Activated naive CD8-positive, alpha-beta T cell treated with anti-CD3 and anti-CD28 coated beads for 36 hours (primary cell): ENCODE results near the gene KRTAP22-1. TPM values are rescaled to one million over a fixed set of nuclear protein-coding genes. Genes with fewer than 3 reads are reported as not detected.

Experiments used
- DNase-seq: peaks from one replicate; pipeline ENCODE4 v3.0.0; 2021
- H3K27ac Mint-ChIP-seq: one replicate; pipeline ENCODE4 v1.8.0; 2022; ENCODE audit warnings: mild to moderate bottlenecking, moderate library complexity, mixed read lengths
- H3K27me3 Mint-ChIP-seq: one replicate; pipeline ENCODE4 v1.8.0; 2022; ENCODE audit warnings: mild to moderate bottlenecking, mixed read lengths
- H3K36me3 Mint-ChIP-seq: one replicate; pipeline ENCODE4 v1.8.0; 2021; ENCODE audit warnings: mild to moderate bottlenecking, mixed read lengths
- H3K4me1 Mint-ChIP-seq: one replicate; pipeline ENCODE4 v1.8.0; 2021; ENCODE audit warnings: mixed read lengths
- H3K4me3 Mint-ChIP-seq: one replicate; pipeline ENCODE4 v1.8.0; 2022; ENCODE audit warnings: mild to moderate bottlenecking, moderate library complexity, mixed read lengths
- H3K9me3 Mint-ChIP-seq: one replicate; pipeline ENCODE4 v1.8.0; 2022; ENCODE audit warnings: mixed read lengths
- total RNA-seq, 2 experiments: library from RNA; stranded (reverse); gene quantifications; one replicate each; pipeline ENCODE4 v1.2.3, GENCODE V29; 2021

The KRTAP22-1 gene
- total RNA-seq, result not detected

DNA sequence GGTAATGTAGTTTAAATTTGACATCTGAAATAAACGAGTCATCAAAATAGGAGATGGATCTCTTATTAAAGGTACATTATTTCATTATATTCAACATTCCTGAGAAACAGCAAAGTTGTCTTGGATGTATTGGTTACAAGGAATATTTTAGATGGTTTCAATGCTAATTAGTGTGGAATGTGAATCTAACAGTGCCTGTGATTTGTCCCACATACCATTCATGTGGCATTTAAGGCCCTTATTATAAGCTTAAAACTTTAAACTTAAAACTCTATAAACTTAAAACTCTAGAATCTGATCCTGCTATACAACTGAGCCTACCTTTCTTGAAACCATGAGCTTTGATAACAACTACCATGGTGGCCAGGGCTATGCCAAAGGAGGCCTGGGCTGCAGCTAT lies at the start of gene KRTAP22-1:
KRTAP22-1 (plus strand) TSS at position 301 of the 400 bp plus-strand sequence.
- H3K9me3 Mint-ChIP-seq, result no peaks in the 10 kb centered on the region

GRCh38 chr21:30552782-30553181 lies 48.1 kb upstream of the KRTAP22-1 start:
- Mint-ChIP-seq H3K27me3 (no peaks in the 10 kb centered on the region), H3K4me1 (no peaks in the 10 kb centered on the region), H3K4me3 (no peak overlapping the region), H3K27ac (no peak overlapping the region), H3K36me3 (no peaks in the 10 kb centered on the region), H3K9me3 (peaks cover 5% of the 10 kb centered on the region)
- DNase-seq, result no peak

More for the DNA sequence above, at the start of gene KRTAP22-1:
- Mint-ChIP-seq H3K4me1 (no peaks in the 10 kb centered on the region), H3K27ac (no peak within 1 kb of the TSS), H3K27me3 (peaks cover 5% of the 10 kb centered on the region), H3K36me3 (no peaks in the 10 kb centered on the region), H3K4me3 (no peak within 1 kb of the TSS)
- DNase-seq, result no peak

GRCh38 chr21:30555095-30555494 lies 45.8 kb upstream of the KRTAP22-1 start:
- Mint-ChIP-seq H3K27me3 (no peaks in the 10 kb centered on the region), H3K27ac (no peak overlapping the region), H3K4me1 (no peaks in the 10 kb centered on the region), H3K4me3 (no peak overlapping the region), H3K36me3 (no peaks in the 10 kb centered on the region), H3K9me3 (peaks cover 5% of the 10 kb centered on the region)
- no peak for DNase-seq

DNA sequence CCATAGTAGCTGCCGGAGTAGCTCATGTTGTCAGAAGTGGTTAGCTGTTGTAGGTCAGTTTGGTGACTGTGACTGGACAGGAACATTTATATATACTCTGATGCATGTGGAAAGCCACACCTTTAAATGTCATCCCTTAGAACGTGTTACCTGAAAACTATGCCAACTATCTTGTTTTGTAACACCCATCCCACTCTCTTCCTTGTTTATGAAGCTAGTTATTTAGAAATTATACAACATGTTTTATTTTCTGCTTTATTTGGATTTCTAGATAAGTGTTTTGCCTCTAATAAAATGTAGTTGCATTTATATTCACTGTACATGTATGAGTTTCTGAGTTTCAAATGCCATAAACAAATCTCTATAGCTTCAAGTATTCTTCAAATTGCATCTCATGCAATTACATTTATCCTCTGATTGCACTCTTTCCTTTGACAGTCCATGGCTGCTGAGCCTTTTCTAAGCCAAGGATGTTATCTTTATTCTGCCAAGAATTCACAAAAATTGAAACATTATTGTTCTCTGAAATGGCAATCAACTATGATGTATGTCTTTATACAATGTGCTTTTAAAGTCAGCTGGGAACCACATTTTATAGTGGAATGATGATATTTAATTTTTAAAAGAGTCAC lies 39.5 kb upstream of the KRTAP22-1 start, which contains the start of gene KRTAP19-7:
KRTAP19-7 (minus strand) TSS at position 51 of the 632 bp plus-strand sequence; CDS start at position 26, 25 bp downstream.
- no peaks in the 10 kb centered on the region for H3K27me3 Mint-ChIP-seq
- H3K4me3 Mint-ChIP-seq, result no peak within 1 kb of the TSS
- no peaks in the 10 kb centered on the region for H3K36me3 Mint-ChIP-seq
- no peak for DNase-seq
- no peaks in the 10 kb centered on the region for H3K4me1 Mint-ChIP-seq
- H3K27ac Mint-ChIP-seq, result no peak within 1 kb of the TSS
- no peaks in the 10 kb centered on the region for H3K9me3 Mint-ChIP-seq

DNA sequence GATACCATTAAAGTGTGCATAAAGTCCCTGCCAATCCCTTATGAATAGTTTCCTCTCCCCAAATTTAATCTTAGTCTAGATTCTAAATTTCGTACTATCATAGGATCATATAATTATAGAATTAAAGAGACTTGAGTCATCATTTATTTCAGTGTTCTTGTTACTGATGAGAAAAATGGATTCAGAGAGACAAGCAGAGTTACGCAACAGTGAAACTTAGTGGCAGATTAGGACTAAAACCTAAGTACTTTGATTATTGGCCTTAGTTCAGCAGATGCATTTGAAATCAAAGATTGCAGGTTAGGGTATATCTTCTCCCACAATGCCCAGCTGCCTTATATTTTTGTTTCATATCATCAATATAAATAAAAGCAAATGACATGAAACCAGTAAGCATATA lies 38.9 kb upstream of the KRTAP22-1 start:
- H3K9me3 Mint-ChIP-seq, result no peaks in the 10 kb centered on the region
- no peak overlapping the region for H3K27ac Mint-ChIP-seq
- H3K36me3 Mint-ChIP-seq, result no peaks in the 10 kb centered on the region
- no peak overlapping the region for H3K4me3 Mint-ChIP-seq
- H3K4me1 Mint-ChIP-seq, result no peaks in the 10 kb centered on the region
- H3K27me3 Mint-ChIP-seq, result no peaks in the 10 kb centered on the region
- DNase-seq, result no peak

- Mint-ChIP-seq H3K27ac (no peak overlapping the region), H3K4me1 (no peaks in the 10 kb centered on the region), H3K4me3 (no peak overlapping the region), H3K27me3 (no peaks in the 10 kb centered on the region), H3K36me3 (no peaks in the 10 kb centered on the region), H3K9me3 (no peaks in the 10 kb centered on the region)
- no peak for DNase-seq
These were observed 37.8 kb upstream of the KRTAP22-1 start for GRCh38 chr21:30563072-30563471.

DNA sequence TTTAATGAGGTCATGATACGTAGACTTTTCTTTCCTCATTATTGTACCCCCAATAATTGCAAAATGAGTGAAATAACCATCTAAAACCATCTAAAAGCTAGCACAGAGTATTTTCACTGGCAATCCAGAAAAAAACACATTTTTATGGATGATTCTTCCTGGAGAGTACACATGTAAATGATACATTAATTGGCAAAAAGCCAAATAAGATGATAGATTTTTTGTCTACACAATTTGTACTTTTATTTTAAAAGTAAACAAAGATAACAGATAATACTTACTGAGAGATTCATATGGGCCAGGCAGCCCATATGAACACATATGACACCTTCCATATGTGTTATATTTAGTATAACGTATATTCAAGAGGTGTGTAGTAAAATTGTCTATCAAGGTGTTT lies 37.3 kb upstream of the KRTAP22-1 start:
- no peaks in the 10 kb centered on the region for H3K4me1 Mint-ChIP-seq
- H3K27ac Mint-ChIP-seq, result no peak overlapping the region
- no peak for DNase-seq
- H3K9me3 Mint-ChIP-seq, result no peaks in the 10 kb centered on the region
- H3K4me3 Mint-ChIP-seq, result no peak overlapping the region
- H3K27me3 Mint-ChIP-seq, result no peaks in the 10 kb centered on the region
- H3K36me3 Mint-ChIP-seq, result no peaks in the 10 kb centered on the region

DNA sequence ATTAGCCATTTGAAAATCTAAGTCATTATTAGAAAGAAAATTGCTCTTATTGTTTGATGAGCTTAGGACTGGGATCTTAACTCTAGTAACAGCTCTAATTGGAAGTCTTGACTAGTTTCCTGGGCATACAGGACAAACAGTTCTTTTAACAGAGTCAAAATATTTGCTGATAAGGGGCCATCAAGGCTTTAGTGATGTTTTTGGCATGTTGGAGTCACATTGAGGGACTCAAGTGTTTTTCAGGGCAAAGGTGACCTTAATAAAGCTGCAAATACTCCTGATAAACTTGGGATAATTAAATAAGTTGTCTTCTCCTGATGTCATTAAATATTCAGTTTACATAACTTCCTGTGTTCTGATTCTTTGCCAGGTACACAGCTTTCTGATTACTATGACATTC lies 33.3 kb upstream of the KRTAP22-1 start:
- Mint-ChIP-seq H3K36me3 (no peaks in the 10 kb centered on the region), H3K27ac (no peak overlapping the region), H3K4me1 (no peaks in the 10 kb centered on the region), H3K4me3 (no peak overlapping the region), H3K9me3 (no peaks in the 10 kb centered on the region), H3K27me3 (no peaks in the 10 kb centered on the region)
- no peak for DNase-seq

DNA sequence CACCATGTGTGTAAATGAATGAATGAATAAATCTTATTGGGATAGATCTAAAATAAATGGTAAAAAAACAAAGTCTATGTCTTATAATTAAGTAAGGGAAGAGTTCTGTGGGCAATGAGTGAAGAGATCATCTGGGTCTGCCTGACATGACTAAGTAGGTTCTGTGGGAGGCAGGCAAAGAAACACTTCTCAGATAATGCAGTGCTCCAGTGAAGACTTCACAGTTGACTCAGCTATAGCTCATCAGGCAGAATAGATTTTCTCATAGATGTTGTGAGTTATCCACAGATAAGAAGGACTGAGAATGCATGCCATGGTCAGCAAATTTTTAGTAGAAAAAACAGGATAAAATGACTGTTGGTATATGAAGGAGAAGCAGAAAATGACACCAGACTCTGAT lies 23.1 kb upstream of the KRTAP22-1 start:
- no peak overlapping the region for H3K27ac Mint-ChIP-seq
- no peak for DNase-seq
- no peak overlapping the region for H3K4me3 Mint-ChIP-seq
- H3K4me1 Mint-ChIP-seq, result no peaks in the 10 kb centered on the region
- H3K27me3 Mint-ChIP-seq, result peaks cover 3% of the 10 kb centered on the region
- no peaks in the 10 kb centered on the region for H3K9me3 Mint-ChIP-seq
- H3K36me3 Mint-ChIP-seq, result no peaks in the 10 kb centered on the region

DNA sequence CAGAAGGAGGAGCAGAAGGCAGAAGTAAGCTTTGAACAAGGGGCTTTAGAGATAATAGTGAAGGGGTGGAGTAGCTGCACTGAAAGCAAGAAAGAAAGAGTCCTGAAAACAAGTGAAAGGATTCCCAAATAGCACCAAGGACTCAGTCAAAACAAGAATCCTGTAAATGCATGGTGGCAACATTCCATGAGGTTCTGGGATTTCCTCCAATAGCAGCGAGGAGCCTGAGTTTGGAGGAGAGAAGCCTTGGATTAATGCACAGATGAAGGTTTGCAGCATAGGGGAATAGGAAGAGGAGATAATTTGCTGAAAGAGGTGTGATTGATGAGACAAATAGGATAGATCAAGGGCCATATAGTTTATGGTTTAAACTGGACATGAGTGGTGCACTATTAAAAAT lies 21.5 kb upstream of the KRTAP22-1 start:
- Mint-ChIP-seq H3K9me3 (peaks cover 1% of the 10 kb centered on the region), H3K27me3 (peaks cover 3% of the 10 kb centered on the region), H3K4me3 (no peak overlapping the region), H3K27ac (no peak overlapping the region), H3K4me1 (no peaks in the 10 kb centered on the region), H3K36me3 (no peaks in the 10 kb centered on the region)
- no peak for DNase-seq

GRCh38 chr21:30580132-30580531 lies 20.8 kb upstream of the KRTAP22-1 start:
- no peak overlapping the region for H3K4me3 Mint-ChIP-seq
- peaks cover 7% of the 10 kb centered on the region for H3K27me3 Mint-ChIP-seq
- H3K27ac Mint-ChIP-seq, result no peak overlapping the region
- no peaks in the 10 kb centered on the region for H3K4me1 Mint-ChIP-seq
- DNase-seq, result no peak
- H3K36me3 Mint-ChIP-seq, result no peaks in the 10 kb centered on the region
- H3K9me3 Mint-ChIP-seq, result peaks cover 1% of the 10 kb centered on the region

- no peak overlapping the region for H3K27ac Mint-ChIP-seq
- no peak overlapping the region for H3K4me3 Mint-ChIP-seq
- no peak for DNase-seq
- H3K27me3 Mint-ChIP-seq, result peaks cover 4% of the 10 kb centered on the region
- no peaks in the 10 kb centered on the region for H3K36me3 Mint-ChIP-seq
- H3K4me1 Mint-ChIP-seq, result no peaks in the 10 kb centered on the region
- peaks cover 1% of the 10 kb centered on the region for H3K9me3 Mint-ChIP-seq
These were observed 18.0 kb upstream of the KRTAP22-1 start for GRCh38 chr21:30582870-30583269.

DNA sequence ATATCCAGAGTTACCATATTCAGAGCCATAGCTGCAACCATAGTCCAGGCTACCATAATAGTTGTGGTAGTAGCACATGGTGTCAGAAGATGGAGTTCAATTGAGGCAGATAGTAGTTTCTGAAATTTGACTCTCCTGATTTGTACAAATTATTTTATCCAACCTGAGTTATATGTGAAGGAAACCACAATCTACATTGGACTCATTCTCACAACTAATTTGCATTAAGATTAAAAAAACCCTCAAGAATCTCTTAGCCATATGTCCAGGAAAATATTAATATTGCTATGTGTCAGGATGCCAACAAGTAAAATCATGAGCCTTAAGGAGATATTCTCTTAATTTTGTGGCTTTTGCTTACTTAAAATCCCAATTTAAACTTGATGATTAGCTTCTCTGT lies 10.6 kb upstream of the KRTAP22-1 start, which contains the start of gene KRTAP22-2:
KRTAP22-2 (minus strand) TSS at position 101 of the 400 bp plus-strand sequence.
- no peak for DNase-seq
- Mint-ChIP-seq H3K36me3 (no peaks in the 10 kb centered on the region), H3K27ac (no peak within 1 kb of the TSS), H3K9me3 (no peaks in the 10 kb centered on the region), H3K27me3 (no peaks in the 10 kb centered on the region), H3K4me1 (peaks cover 2% of the 10 kb centered on the region), H3K4me3 (no peak within 1 kb of the TSS)

DNA sequence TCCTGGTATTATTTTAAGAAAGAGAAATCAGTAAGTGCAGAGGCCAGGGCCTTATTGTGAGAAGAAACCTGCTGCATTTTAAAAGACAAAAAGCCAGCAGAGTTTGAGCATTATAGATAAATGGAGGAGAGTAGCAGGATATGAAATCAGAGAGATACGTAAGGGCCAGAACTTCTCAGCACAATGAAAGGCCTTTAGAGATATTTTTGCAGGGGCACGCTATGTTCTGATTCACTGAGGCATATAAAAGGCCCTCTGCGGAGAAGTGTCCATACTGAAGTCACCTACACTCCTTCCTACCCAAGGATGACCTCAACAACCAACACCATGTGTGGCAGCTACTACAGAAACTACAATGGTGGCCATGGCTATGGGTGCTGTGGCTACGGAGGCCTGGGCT lies 8.7 kb upstream of the KRTAP22-1 start, which contains the start of gene KRTAP6-3:
KRTAP6-3 (plus strand) TSS at position 301 of the 400 bp plus-strand sequence; CDS start at position 307, 6 bp downstream.
- no peaks in the 10 kb centered on the region for H3K9me3 Mint-ChIP-seq
- no peak within 1 kb of the TSS for H3K27ac Mint-ChIP-seq
- H3K27me3 Mint-ChIP-seq, result no peaks in the 10 kb centered on the region
- H3K4me1 Mint-ChIP-seq, result peaks cover 2% of the 10 kb centered on the region
- H3K36me3 Mint-ChIP-seq, result no peaks in the 10 kb centered on the region
- no peak for DNase-seq
- no peak within 1 kb of the TSS for H3K4me3 Mint-ChIP-seq

DNA sequence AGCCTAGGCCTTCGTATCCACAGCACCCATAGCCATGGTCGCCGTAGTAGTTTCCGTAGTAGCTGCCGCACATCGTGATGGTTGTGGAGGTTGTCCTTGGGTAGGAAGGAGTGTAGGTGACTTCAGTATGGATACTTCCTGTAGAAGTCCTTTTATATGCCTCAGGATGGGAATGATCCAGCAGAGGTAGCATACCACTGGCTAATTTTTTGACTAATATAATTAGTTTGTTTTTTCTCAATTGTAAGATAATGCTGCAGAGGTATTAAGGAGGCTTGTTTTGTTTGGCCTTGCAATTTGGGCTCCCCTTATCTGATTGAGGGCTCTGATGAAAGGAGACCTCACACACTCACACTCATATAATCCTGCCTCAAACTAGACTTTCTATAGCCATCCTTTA lies 2.1 kb upstream of the KRTAP22-1 start, which contains the start of gene KRTAP6-2:
KRTAP6-2 (minus strand) TSS at position 101 of the 400 bp plus-strand sequence; CDS start at position 73, 28 bp downstream.
- no peak for DNase-seq
- H3K4me3 Mint-ChIP-seq, result no peak within 1 kb of the TSS
- peaks cover 5% of the 10 kb centered on the region for H3K27me3 Mint-ChIP-seq
- H3K9me3 Mint-ChIP-seq, result no peaks in the 10 kb centered on the region
- H3K27ac Mint-ChIP-seq, result no peak within 1 kb of the TSS
- H3K36me3 Mint-ChIP-seq, result no peaks in the 10 kb centered on the region
- no peaks in the 10 kb centered on the region for H3K4me1 Mint-ChIP-seq

GRCh38 chr21:30605968-30606367 lies 5.1 kb downstream of the KRTAP22-1 start:
- H3K4me3 Mint-ChIP-seq, result no peak overlapping the region
- DNase-seq, result no peak
- H3K27ac Mint-ChIP-seq, result no peak overlapping the region
- H3K9me3 Mint-ChIP-seq, result peaks cover 2% of the 10 kb centered on the region
- H3K27me3 Mint-ChIP-seq, result peaks cover 7% of the 10 kb centered on the region
- H3K4me1 Mint-ChIP-seq, result no peaks in the 10 kb centered on the region
- no peaks in the 10 kb centered on the region for H3K36me3 Mint-ChIP-seq
